WTC11 (cell line): Measurements from ENCODE around the gene NTRK2. TPM values are rescaled to one million over a fixed set of nuclear protein-coding genes. Genes with fewer than 3 reads are reported as not detected.

ENCODE experiments used
- ATAC-seq: fragments of 200-7000 bp; cut with Tn5 transposase; 2 replicates; pipeline ENCODE4 v1.10.0; 2021; ENCODE audit warnings: mild to moderate bottlenecking, moderate library complexity
- CTCF ChIA-PET: fragments of 300-600 bp; sonication (Branson Sonifier 250); formaldehyde crosslinking; loops from one replicate; lab custom pipeline; 2021; ENCODE audit warnings: antibody characterized with exemption; lab: Charles Lee
- POLR2A ChIA-PET: fragments of 350-600 bp; sonication (Branson Sonifier 250); formaldehyde crosslinking; loops from one replicate; lab custom pipeline; 2021; ENCODE audit warnings: antibody characterized with exemption; lab: Charles Lee
- DNase-seq: peaks from one replicate; pipeline ENCODE4 v3.0.0; 2021; ENCODE audit warnings: low spot score
- H3K27ac Mint-ChIP-seq: 2 replicates; pipeline ENCODE4 v1.8.0; 2021; ENCODE audit warnings: mixed read lengths
- H3K27me3 Mint-ChIP-seq: 2 replicates; pipeline ENCODE4 v1.8.0; 2021; ENCODE audit warnings: low read depth, mild to moderate bottlenecking, moderate library complexity, mixed read lengths
- H3K36me3 Mint-ChIP-seq: 2 replicates; pipeline ENCODE4 v1.8.0; 2021; ENCODE audit warnings: mixed read lengths
- H3K4me1 Mint-ChIP-seq: 2 replicates; pipeline ENCODE4 v1.8.0; 2022; ENCODE audit warnings: mixed read lengths
- H3K4me3 Mint-ChIP-seq: 2 replicates; pipeline ENCODE4 v1.8.0; 2021; ENCODE audit warnings: mild to moderate bottlenecking, moderate library complexity, mixed read lengths
- H3K9me3 Mint-ChIP-seq: 2 replicates; pipeline ENCODE4 v1.8.0; 2021; ENCODE audit warnings: mixed read lengths
- ATF2 ChIP-seq: sonication (generic); formaldehyde crosslinking; IDR thresholded peaks from 2 replicates; pipeline ENCODE4 v1.8.1; 2022; ENCODE audit warnings: low read depth, missing genetic modification reagents, borderline replicate concordance
- ATF3 ChIP-seq: sonication (generic); formaldehyde crosslinking; conservative IDR thresholded peaks from 2 replicates; pipeline ENCODE4 v1.8.1; 2022; ENCODE audit warnings: mild to moderate bottlenecking, missing genetic modification reagents
- E2F5 ChIP-seq: sonication (generic); formaldehyde crosslinking; IDR thresholded peaks from 2 replicates; pipeline ENCODE4 v1.8.1; 2022; ENCODE audit warnings: mild to moderate bottlenecking, moderate library complexity, missing genetic modification reagents
- NFYB ChIP-seq: sonication (generic); formaldehyde crosslinking; conservative IDR thresholded peaks from 2 replicates; pipeline ENCODE4 v1.8.0; 2022; ENCODE audit warnings: low read depth, missing genetic modification reagents
- NR1H2 ChIP-seq: sonication (generic); formaldehyde crosslinking; IDR thresholded peaks from 2 replicates; pipeline ENCODE4 v1.9.0; 2021; ENCODE audit warnings: mild to moderate bottlenecking, moderate library complexity, missing genetic modification reagents
- NR2C2 ChIP-seq: sonication (generic); formaldehyde crosslinking; IDR thresholded peaks from 2 replicates; pipeline ENCODE4 v1.8.0; 2022; ENCODE audit warnings: mild to moderate bottlenecking, missing genetic modification reagents
- NR3C1 ChIP-seq: sonication (generic); formaldehyde crosslinking; conservative IDR thresholded peaks from 2 replicates; pipeline ENCODE4 v1.8.1; 2023; ENCODE audit warnings: low read depth, mild to moderate bottlenecking, missing genetic modification reagents
- RELA ChIP-seq: sonication (generic); formaldehyde crosslinking; IDR thresholded peaks from 2 replicates; pipeline ENCODE4 v1.8.1; 2022; ENCODE audit warnings: missing genetic modification reagents, mild to moderate bottlenecking, borderline replicate concordance
- TEAD4 ChIP-seq: sonication (generic); formaldehyde crosslinking; IDR thresholded peaks from 2 replicates; pipeline ENCODE4 v1.8.0; 2022; ENCODE audit warnings: mild to moderate bottlenecking, missing genetic modification reagents
- USF2 ChIP-seq: sonication (generic); formaldehyde crosslinking; IDR thresholded peaks from 2 replicates; pipeline ENCODE4 v1.8.1; 2023; ENCODE audit warnings: mild to moderate bottlenecking, missing genetic modification reagents, moderate library complexity
- ZNF121 ChIP-seq: sonication (generic); formaldehyde crosslinking; IDR thresholded peaks from 2 replicates; pipeline ENCODE4 v1.8.0; 2023; ENCODE audit warnings: missing genetic modification reagents
- ZNF219 ChIP-seq: sonication (generic); formaldehyde crosslinking; IDR thresholded peaks from 2 replicates; pipeline ENCODE4 v1.8.0; 2023; ENCODE audit warnings: missing genetic modification reagents, mild to moderate bottlenecking, borderline replicate concordance
- ZNF263 ChIP-seq: sonication (generic); formaldehyde crosslinking; IDR thresholded peaks from 2 replicates; pipeline ENCODE4 v1.8.1; 2022; ENCODE audit warnings: low read depth, mild to moderate bottlenecking, moderate library complexity, missing genetic modification reagents
- ZNF532 ChIP-seq: fragments of 250-450 bp; sonication (Bioruptor Pico); IDR thresholded peaks from 2 replicates; pipeline ENCODE4 v1.9.0; 2021; ENCODE audit warnings: mild to moderate bottlenecking, borderline replicate concordance
- ZNF671 ChIP-seq: fragments of 250-450 bp; sonication (Bioruptor Pico); IDR thresholded peaks from 2 replicates; pipeline ENCODE4 v1.8.0; 2021; ENCODE audit warnings: mild to moderate bottlenecking
- total RNA-seq: library from RNA; stranded (reverse); gene quantifications from 3 replicates; pipeline ENCODE4 v1.2.3, GENCODE V29; 2021

NTRK2 gene
- total RNA-seq, 1 experiment from 2014 or later = 0.02 TPM

- TF ChIP-seq ZNF532 = no peak
- no peak for TF ChIP-seq E2F5 (CRISPR knock-in tag)
- TF ChIP-seq, all 79 proteins: peak for 0
Observed at GRCh38 chr9:84716217-84716616, 46.7 kb downstream of the NTRK2 start (continued).

- Mint-ChIP-seq H3K36me3 (no peaks in the 10 kb centered on the region), H3K4me1 (peaks cover 12% of the 10 kb centered on the region), H3K27me3 (peaks cover 2% of the 10 kb centered on the region; the same call in 1 of the 2 replicates), H3K27ac (no peak overlapping the region), H3K9me3 (peaks cover 6% of the 10 kb centered on the region; the same call in 1 of the 2 replicates), H3K4me3 (no peak overlapping the region)
- ATAC-seq (no peak), DNase-seq (no peak)
- POLR2A ChIA-PET = interaction anchor here (0.8 kb wide), 1 partner anchor 9 kb away, joined by 3 read pairs; no protein-coding TSS in a partner anchor
- TF ChIP-seq NFYB = no peak
- TF ChIP-seq RELA (CRISPR knock-in tag) = no peak
- no peak for TF ChIP-seq ATF3 (CRISPR knock-in tag)
- no peak for TF ChIP-seq ZNF121 (CRISPR knock-in tag)
- no peak for TF ChIP-seq TEAD4 (CRISPR knock-in tag)
- no peak for TF ChIP-seq NR2C2
- TF ChIP-seq ATF2 = no peak
- TF ChIP-seq NR1H2 (CRISPR knock-in tag) = no peak
- TF ChIP-seq NR3C1 (CRISPR knock-in tag) = no peak
- no peak for TF ChIP-seq USF2 (CRISPR knock-in tag)
- no peak for TF ChIP-seq ZNF671
- TF ChIP-seq ZNF263 (CRISPR knock-in tag) = no peak
- TF ChIP-seq ZNF219 = no peak
- TF ChIP-seq E2F5 (CRISPR knock-in tag) = no peak
- CTCF ChIA-PET = no interaction called here
Observed at GRCh38 chr9:84718476-84718875, 48.9 kb downstream of the NTRK2 start.
